ENCODE results near the gene GNA15. TPM values are rescaled to one million over a fixed set of nuclear protein-coding genes. Genes with fewer than 3 reads are reported as not detected.

Gene GNA15
- total and polyA plus RNA-seq, 7 donors: 0.55 to 6.0 (median 4.6) TPM

- intact Hi-C loops (cut with DNase I): no loop called here
- Histone ChIP-seq H3K36me3 (peaks cover 0 to 45% (median 13%) of the 10 kb centered on the region in 4 donors), H3K4me1 (peaks cover 0 to 14% (median 7%) of the 10 kb centered on the region in 4 donors), H3K9me3 (no peaks in the 10 kb centered on the region), H3K27ac (no peak overlapping the region), H3K4me3 (no peak overlapping the region), H3K27me3 (no peaks in the 10 kb centered on the region)
- 96 to 97% methylated on average over 17 of the region's 17 CpGs for WGBS, 2 donors
- DNase-seq: no peak
- TF ChIP-seq EP300 (IDR thresholded peaks at IDR 0.05): no peak
- TF ChIP-seq POLR2AphosphoS5 (IDR thresholded peaks at IDR 0.05): no peak
- TF ChIP-seq POLR2A (IDR thresholded peaks at IDR 0.05): no peak
- no peak for TF ChIP-seq CTCF (IDR thresholded peaks at IDR 0.05)
These were observed 24.1 kb upstream of the GNA15 start for GRCh38 chr19:3111586-3112247.

GRCh38 chr19:3112375-3113099 lies 23.3 kb upstream of the GNA15 start:
- Histone ChIP-seq H3K27ac (no peak overlapping the region), H3K36me3 (peaks cover 0 to 53% (median 14%) of the 10 kb centered on the region in 4 donors), H3K4me3 (no peak overlapping the region), H3K4me1 (peaks cover 0 to 17% (median 7%) of the 10 kb centered on the region in 4 donors), H3K27me3 (no peaks in the 10 kb centered on the region), H3K9me3 (no peaks in the 10 kb centered on the region)
- WGBS, 2 donors: 86 to 90% methylated on average over 38 of the region's 38 CpGs
- DNase-seq: no peak
- TF ChIP-seq CTCF (IDR thresholded peaks at IDR 0.05) (no peak), EP300 (IDR thresholded peaks at IDR 0.05) (no peak), POLR2AphosphoS5 (IDR thresholded peaks at IDR 0.05) (no peak), POLR2A (IDR thresholded peaks at IDR 0.05) (no peak)
- intact Hi-C loops (cut with DNase I): no loop called here

- Histone ChIP-seq H3K4me3 (no peak overlapping the region), H3K9me3 (no peaks in the 10 kb centered on the region), H3K27ac (no peak overlapping the region), H3K27me3 (no peaks in the 10 kb centered on the region), H3K4me1 (peaks cover 0 to 17% (median 6%) of the 10 kb centered on the region in 4 donors), H3K36me3 (peaks cover 0 to 61% (median 17%) of the 10 kb centered on the region in 4 donors)
- intact Hi-C loops (cut with DNase I): no loop called here
- 91 to 92% methylated on average over 59 of the region's 59 CpGs for WGBS, 2 donors
- TF ChIP-seq EP300 (IDR thresholded peaks at IDR 0.05) (no peak), CTCF (IDR thresholded peaks at IDR 0.05) (no peak), POLR2AphosphoS5 (IDR thresholded peaks at IDR 0.05) (no peak), POLR2A (IDR thresholded peaks at IDR 0.05) (no peak)
- DNase-seq: no peak
These were observed 22.5 kb upstream of the GNA15 start for GRCh38 chr19:3113100-3114017.

GRCh38 chr19:3114018-3114726 lies 21.7 kb upstream of the GNA15 start:
- intact Hi-C loops (cut with DNase I): no loop called here
- 89 to 91% methylated on average over 31 of the region's 31 CpGs for WGBS, 2 donors
- Histone ChIP-seq H3K36me3 (peaks cover 0 to 69% (median 21%) of the 10 kb centered on the region in 4 donors), H3K4me3 (no peak overlapping the region), H3K27ac (no peak overlapping the region), H3K9me3 (no peaks in the 10 kb centered on the region), H3K4me1 (peaks cover 0 to 17% (median 4%) of the 10 kb centered on the region in 4 donors), H3K27me3 (no peaks in the 10 kb centered on the region)
- TF ChIP-seq POLR2AphosphoS5 (IDR thresholded peaks at IDR 0.05) (no peak), CTCF (IDR thresholded peaks at IDR 0.05) (no peak)
- DNase-seq: no peak

All from sigmoid colon (tissue), 7 donors.